Erythroblast (primary cell): ENCODE measurements around the gene RAB3GAP1.

Source experiments
- GATA1 ChIP-seq: IDR thresholded peaks from 2 replicates; pipeline ENCODE4 v1.6.1; 2011; ENCODE audit warnings: low read depth, mild to moderate bottlenecking, control low read depth, low read length, moderate library complexity
- POLR2A ChIP-seq: IDR thresholded peaks from 2 replicates; pipeline ENCODE4 v1.6.1; 2011; ENCODE audit warnings: mild to moderate bottlenecking, low read length

DNA sequence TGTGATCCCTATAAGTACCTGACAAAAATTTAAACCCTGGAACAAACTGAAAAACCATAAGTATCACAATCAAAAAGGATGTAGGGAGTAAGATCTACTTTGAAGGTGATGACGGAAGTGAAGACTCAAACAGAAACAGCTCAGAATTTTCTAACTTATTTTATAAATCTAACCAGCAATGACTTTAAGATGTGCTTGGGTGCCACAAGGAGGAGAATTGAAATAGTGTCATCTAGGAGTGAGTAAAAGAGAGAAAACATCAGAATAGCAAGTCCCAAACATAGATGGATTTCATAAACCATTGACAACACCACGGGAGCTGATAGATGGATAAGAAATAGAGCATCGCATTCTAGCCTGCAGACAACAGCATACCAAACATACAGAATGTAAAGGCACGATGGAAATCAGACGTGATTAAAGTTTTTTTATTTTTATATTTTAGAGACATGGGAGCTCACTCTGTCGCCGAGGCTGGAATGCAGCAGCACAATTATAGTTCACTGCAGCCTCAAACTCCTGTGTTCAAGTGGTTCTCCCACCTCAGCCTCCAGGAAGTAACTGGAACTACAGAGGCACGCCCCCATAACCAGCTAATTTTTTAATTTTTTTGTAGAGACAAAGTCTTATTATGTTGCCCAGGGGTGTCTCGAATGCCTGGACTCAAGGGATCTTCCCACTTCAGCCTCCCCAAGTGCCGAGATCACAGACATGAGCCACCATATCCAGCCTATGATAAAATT is 41.7 kb upstream of the RAB3GAP1 start:
- TF ChIP-seq POLR2A (no peak), GATA1 (no peak)
